ENCODE measurements around the gene ABR. TPM values are rescaled to one million over a fixed set of nuclear protein-coding genes. Genes with fewer than 3 reads are reported as not detected.
"Not testable (repeated sequence)": the region's sequence is repeated elsewhere in the genome, so short reads cannot be mapped to it uniquely, and the experiment has no call there.

ABR gene
- total RNA-seq, 1 experiment from 2014 or later = 26.2 TPM

- in situ Hi-C loops (cut with HindIII; ENCODE audit: low pct_unique_long_range_greater_than_20kb, low sequenced_read_pairs) = no loop called here
- no peak for DNase-seq (ENCODE audit: low read depth, low spot score)
Observed at GRCh38 chr17:1050996-1051925, 128.5 kb downstream of the ABR start.

- DNase-seq (ENCODE audit: low read depth, low spot score) = no peak
- in situ Hi-C loops (cut with HindIII; ENCODE audit: low pct_unique_long_range_greater_than_20kb, low sequenced_read_pairs) = no loop called here
Observed at GRCh38 chr17:1050246-1050995, 129.4 kb downstream of the ABR start.

- DNase-seq (ENCODE audit: low read depth, low spot score) = no peak
- in situ Hi-C loops (cut with HindIII; ENCODE audit: low pct_unique_long_range_greater_than_20kb, low sequenced_read_pairs) = no loop called here
Observed at GRCh38 chr17:1049446-1050225, 130.1 kb downstream of the ABR start.

- DNase-seq (ENCODE audit: low read depth, low spot score); in situ Hi-C loops (cut with HindIII; ENCODE audit: low pct_unique_long_range_greater_than_20kb, low sequenced_read_pairs): not testable (repeated sequence)
Observed at GRCh38 chr17:1048516-1049115, 131.2 kb downstream of the ABR start.

GRCh38 chr17:1047879-1048470, 131.8 kb downstream of the ABR start:
- in situ Hi-C loops (cut with HindIII; ENCODE audit: low pct_unique_long_range_greater_than_20kb, low sequenced_read_pairs) = no loop called here
- DNase-seq (ENCODE audit: low read depth, low spot score) = no peak

- no peak for DNase-seq (ENCODE audit: low read depth, low spot score)
- in situ Hi-C loops (cut with HindIII; ENCODE audit: low pct_unique_long_range_greater_than_20kb, low sequenced_read_pairs) = no loop called here
Observed at GRCh38 chr17:1047177-1047878, 132.5 kb downstream of the ABR start.

- in situ Hi-C loops (cut with HindIII; ENCODE audit: low pct_unique_long_range_greater_than_20kb, low sequenced_read_pairs) = no loop called here
- DNase-seq (ENCODE audit: low read depth, low spot score) = no peak
Observed at GRCh38 chr17:1045456-1045855, 134.3 kb downstream of the ABR start.

- DNase-seq (ENCODE audit: low read depth, low spot score); in situ Hi-C loops (cut with HindIII; ENCODE audit: low pct_unique_long_range_greater_than_20kb, low sequenced_read_pairs): not testable (repeated sequence)
Observed at GRCh38 chr17:1044387-1045009, 135.3 kb downstream of the ABR start.

GRCh38 chr17:1043601-1044251, 136.1 kb downstream of the ABR start:
- in situ Hi-C loops (cut with HindIII; ENCODE audit: low pct_unique_long_range_greater_than_20kb, low sequenced_read_pairs) = no loop called here
- no peak for DNase-seq (ENCODE audit: low read depth, low spot score)

GRCh38 chr17:1042486-1042885, 137.3 kb downstream of the ABR start:
- in situ Hi-C loops (cut with HindIII; ENCODE audit: low pct_unique_long_range_greater_than_20kb, low sequenced_read_pairs) = no loop called here
- DNase-seq (ENCODE audit: low read depth, low spot score) = no peak

GRCh38 chr17:1041746-1042145, 138.0 kb downstream of the ABR start:
- no peak for DNase-seq (ENCODE audit: low read depth, low spot score)
- in situ Hi-C loops (cut with HindIII; ENCODE audit: low pct_unique_long_range_greater_than_20kb, low sequenced_read_pairs) = no loop called here

GRCh38 chr17:1040216-1040600, 139.6 kb downstream of the ABR start:
- peak; percentile 92 for DNase-seq (ENCODE audit: low read depth, low spot score)
- in situ Hi-C loops (cut with HindIII; ENCODE audit: low pct_unique_long_range_greater_than_20kb, low sequenced_read_pairs) = no loop called here

GRCh38 chr17:1039511-1040215, 140.1 kb downstream of the ABR start:
- DNase-seq (ENCODE audit: low read depth, low spot score) = peak; percentile 82
- in situ Hi-C loops (cut with HindIII; ENCODE audit: low pct_unique_long_range_greater_than_20kb, low sequenced_read_pairs) = no loop called here

GRCh38 chr17:1039123-1039507, 140.7 kb downstream of the ABR start:
- in situ Hi-C loops (cut with HindIII; ENCODE audit: low pct_unique_long_range_greater_than_20kb, low sequenced_read_pairs) = no loop called here
- DNase-seq (ENCODE audit: low read depth, low spot score) = no peak

GRCh38 chr17:1038459-1039122, 141.2 kb downstream of the ABR start:
- no peak for DNase-seq (ENCODE audit: low read depth, low spot score)
- in situ Hi-C loops (cut with HindIII; ENCODE audit: low pct_unique_long_range_greater_than_20kb, low sequenced_read_pairs) = no loop called here

Measured in SK-MEL-5 (cell line).